ENCODE results near the gene SUN5. TPM values are rescaled to one million over a fixed set of nuclear protein-coding genes. Genes with fewer than 3 reads are reported as not detected.
"Not testable (repeated sequence)": the region's sequence is repeated elsewhere in the genome, so short reads cannot be mapped to it uniquely, and the experiment has no call there.

Gene SUN5
- total and polyA plus RNA-seq, 8 donors, result not detected

GRCh38 chr20:32959351-32960221, 44.6 kb downstream of the SUN5 start:
- Histone ChIP-seq H3K36me3 (no peaks in the 10 kb centered on the region), H3K9me3 (peaks cover 0 to 32% of the 10 kb centered on the region in 2 donors), H3K27ac (no peak overlapping the region), H3K27me3 (peaks cover 0 to 17% of the 10 kb centered on the region in 2 donors), H3K4me1 (no peaks in the 10 kb centered on the region), H3K4me3 (no peak overlapping the region)
- intact Hi-C loops (cut with DNase I), result no loop called here
- DNase-seq (no peak), ATAC-seq (no peak)
- TF ChIP-seq, protein P1, sequence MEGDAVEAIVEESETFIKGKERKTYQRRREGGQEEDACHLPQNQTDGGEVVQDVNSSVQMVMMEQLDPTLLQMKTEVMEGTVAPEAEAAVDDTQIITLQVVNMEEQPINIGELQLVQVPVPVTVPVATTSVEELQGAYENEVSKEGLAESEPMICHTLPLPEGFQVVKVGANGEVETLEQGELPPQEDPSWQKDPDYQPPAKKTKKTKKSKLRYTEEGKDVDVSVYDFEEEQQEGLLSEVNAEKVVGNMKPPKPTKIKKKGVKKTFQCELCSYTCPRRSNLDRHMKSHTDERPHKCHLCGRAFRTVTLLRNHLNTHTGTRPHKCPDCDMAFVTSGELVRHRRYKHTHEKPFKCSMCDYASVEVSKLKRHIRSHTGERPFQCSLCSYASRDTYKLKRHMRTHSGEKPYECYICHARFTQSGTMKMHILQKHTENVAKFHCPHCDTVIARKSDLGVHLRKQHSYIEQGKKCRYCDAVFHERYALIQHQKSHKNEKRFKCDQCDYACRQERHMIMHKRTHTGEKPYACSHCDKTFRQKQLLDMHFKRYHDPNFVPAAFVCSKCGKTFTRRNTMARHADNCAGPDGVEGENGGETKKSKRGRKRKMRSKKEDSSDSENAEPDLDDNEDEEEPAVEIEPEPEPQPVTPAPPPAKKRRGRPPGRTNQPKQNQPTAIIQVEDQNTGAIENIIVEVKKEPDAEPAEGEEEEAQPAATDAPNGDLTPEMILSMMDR (IDR thresholded peaks at IDR 0.05), result no peak

DNA sequence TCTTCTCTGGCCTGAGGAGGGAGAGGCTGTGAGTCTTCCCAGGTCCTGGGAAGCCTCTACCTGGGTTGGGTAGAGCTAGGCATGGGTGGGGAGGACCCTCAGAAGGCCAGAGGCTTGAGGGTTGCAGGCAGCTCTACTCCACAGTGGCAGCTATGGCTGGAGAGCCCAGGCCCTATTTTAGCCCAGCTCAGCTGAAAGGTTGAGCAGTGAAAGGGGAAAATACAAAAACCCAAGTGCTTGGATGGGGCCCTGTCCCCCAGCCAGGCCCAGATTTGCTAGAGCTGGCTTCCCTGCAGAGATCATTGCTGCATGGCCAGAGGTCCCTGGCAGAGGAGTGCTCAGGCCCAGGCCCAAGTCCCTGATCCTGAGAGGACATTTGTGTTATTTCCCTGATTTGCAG, 45.7 kb downstream of the SUN5 start:
- Histone ChIP-seq H3K9me3 (peaks cover 0 to 36% of the 10 kb centered on the region in 2 donors), H3K27me3 (peaks cover 0 to 10% of the 10 kb centered on the region in 2 donors), H3K4me1 (no peaks in the 10 kb centered on the region), H3K27ac (no peak overlapping the region), H3K36me3 (no peaks in the 10 kb centered on the region), H3K4me3 (no peak overlapping the region)
- TF ChIP-seq, protein P1 (IDR thresholded peaks at IDR 0.05), result no peak
- no peak for ATAC-seq
- intact Hi-C loops (cut with DNase I), result no loop called here
- DNase-seq, result no peak

- ATAC-seq, result no peak
- H3K27me3 ChIP-seq, result peaks cover 0 to 5% of the 10 kb centered on the region in 2 donors
- H3K4me3 ChIP-seq, result no peak overlapping the region
- DNase-seq, result no peak
- peaks cover 0 to 36% of the 10 kb centered on the region in 2 donors for H3K9me3 ChIP-seq
- H3K4me1 ChIP-seq, result no peaks in the 10 kb centered on the region
- intact Hi-C loops (cut with DNase I), result no loop called here
- no peaks in the 10 kb centered on the region for H3K36me3 ChIP-seq
- no peak overlapping the region for H3K27ac ChIP-seq
- TF ChIP-seq, protein P1 (IDR thresholded peaks at IDR 0.05), result no peak
Measured at GRCh38 chr20:32957459-32957858, 46.8 kb downstream of the SUN5 start.

- H3K9me3 ChIP-seq, result peaks cover 0 to 11% of the 10 kb centered on the region in 2 donors
- ATAC-seq; H3K27me3 ChIP-seq; DNase-seq; H3K4me3 ChIP-seq; H3K36me3 ChIP-seq; H3K4me1 ChIP-seq; H3K27ac ChIP-seq; intact Hi-C loops (cut with DNase I): not testable (repeated sequence)
Measured at GRCh38 chr20:32950539-32950938, 53.7 kb downstream of the SUN5 start.

DNA sequence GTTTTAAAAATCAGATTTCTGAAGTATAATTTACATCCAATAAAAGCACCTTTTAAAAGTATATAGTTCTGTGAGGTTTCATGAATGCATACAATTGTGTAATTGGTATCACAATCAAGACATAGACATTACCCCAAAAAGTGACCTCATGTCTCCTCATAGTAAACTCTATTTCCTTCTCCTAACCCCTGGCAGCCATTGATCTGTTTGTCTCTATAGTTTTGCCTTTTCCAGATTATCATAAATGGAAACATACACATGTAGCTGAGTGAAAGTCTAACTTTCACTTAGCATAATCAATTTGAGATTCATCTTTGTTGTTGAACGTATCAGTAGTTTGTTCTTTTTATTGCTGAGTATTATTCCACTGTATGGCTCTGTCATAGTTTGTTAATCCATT, 57.6 kb downstream of the SUN5 start:
- H3K36me3 ChIP-seq, result no peaks in the 10 kb centered on the region
- ATAC-seq, result no peak
- no peak overlapping the region for H3K27ac ChIP-seq
- no peak overlapping the region for H3K4me3 ChIP-seq
- TF ChIP-seq, protein P1 (IDR thresholded peaks at IDR 0.05), result no peak
- intact Hi-C loops (cut with DNase I), result no loop called here
- H3K27me3 ChIP-seq, result peaks cover 0 to 4% of the 10 kb centered on the region in 2 donors
- no peaks in the 10 kb centered on the region for H3K4me1 ChIP-seq
- DNase-seq, result no peak
- H3K9me3 ChIP-seq, result peaks cover 0 to 7% of the 10 kb centered on the region in 2 donors

Measured in left lung (tissue), 10 donors.